NB4 (cell line): Measurements from ENCODE around the gene NSMF.
A peak's percentile ranks its signal among the peaks of the same experiment; 100 is the strongest.
"Not testable (repeated sequence)": the region's sequence is repeated elsewhere in the genome, so short reads cannot be mapped to it uniquely, and the experiment has no call there.

Experiments
- DNase-seq: peaks from one replicate; pipeline ENCODE4 v3.0.0; 2010; ENCODE audit warnings: low read depth
- H3K4me3 ChIP-seq: one replicate; pipeline ENCODE4 v1.5.1; 2011; ENCODE audit warnings: mild to moderate bottlenecking, low read depth, low read length, moderate library complexity
- CTCF ChIP-seq: IDR thresholded peaks from one replicate; pipeline ENCODE4 v1.5.1; 2012; ENCODE audit warnings: low read depth, low read length
- MAX ChIP-seq: IDR thresholded peaks from 2 replicates; pipeline ENCODE4 v1.6.1; 2011; ENCODE audit warnings: low read depth, low read length
- MYC ChIP-seq: IDR thresholded peaks from 2 replicates; pipeline ENCODE4 v1.6.1; 2011; ENCODE audit warnings: low read depth, low read length
- POLR2A ChIP-seq: IDR thresholded peaks from 2 replicates; pipeline ENCODE4 v1.6.1; 2011; ENCODE audit warnings: mild to moderate bottlenecking; ENCODE audit not compliant: insufficient read length; ENCODE audit errors: extremely low read depth

Gene NSMF

GRCh38 chr9:137412431-137412830, 46.7 kb downstream of the NSMF start:
- peak; percentile 38 for DNase-seq
- no peak for TF ChIP-seq CTCF
- no peak for TF ChIP-seq POLR2A
- no peak for TF ChIP-seq MYC
- no peak for TF ChIP-seq MAX
- no peak overlapping the region for H3K4me3 ChIP-seq

GRCh38 chr9:137411645-137412380, 47.3 kb downstream of the NSMF start:
- TF ChIP-seq POLR2A, result no peak
- TF ChIP-seq MAX, result peak; percentile 86
- no peak for TF ChIP-seq CTCF
- peak; percentile 65 for TF ChIP-seq MYC
- peak overlapping the region; percentile 13 for H3K4me3 ChIP-seq
- DNase-seq, result peak; percentile 92

GRCh38 chr9:137411260-137411644, 47.9 kb downstream of the NSMF start:
- TF ChIP-seq CTCF, result no peak
- TF ChIP-seq MAX, result no peak
- no peak for TF ChIP-seq MYC
- no peak for TF ChIP-seq POLR2A
- H3K4me3 ChIP-seq, result no peak overlapping the region
- peak; percentile 69 for DNase-seq

GRCh38 chr9:137410891-137411249, 48.3 kb downstream of the NSMF start:
- no peak for DNase-seq
- no peak for TF ChIP-seq MYC
- TF ChIP-seq CTCF, result no peak
- no peak for TF ChIP-seq MAX
- TF ChIP-seq POLR2A, result no peak
- H3K4me3 ChIP-seq, result no peak overlapping the region

GRCh38 chr9:137410236-137410890, 48.8 kb downstream of the NSMF start:
- H3K4me3 ChIP-seq, result not testable (repeated sequence)
- peak; percentile 43 for DNase-seq

GRCh38 chr9:137409515-137409914, 49.6 kb downstream of the NSMF start:
- H3K4me3 ChIP-seq, result no peak overlapping the region
- TF ChIP-seq CTCF (no peak), MYC (no peak), MAX (no peak), POLR2A (no peak)
- no peak for DNase-seq
